ENCODE data around the gene B4GALNT2.
"Not testable (repeated sequence)": the region's sequence is repeated elsewhere in the genome, so short reads cannot be mapped to it uniquely, and the experiment has no call there.

B4GALNT2 gene

GRCh38 chr17:49125449-49125848 is 7.1 kb upstream of the B4GALNT2 start:
- H3K9ac ChIP-seq (ENCODE audit: low read length) = no peak overlapping the region
- peaks cover 26% of the 10 kb centered on the region for H3K27me3 ChIP-seq (ENCODE audit: control insufficient read depth, insufficient read depth, low read length)
- no peaks in the 10 kb centered on the region for H3K9me3 ChIP-seq (ENCODE audit: control insufficient read depth, low read length)
- H3K4me1 ChIP-seq (ENCODE audit: control insufficient read depth, insufficient read depth, low read length) = no peaks in the 10 kb centered on the region
- H3K36me3 ChIP-seq (ENCODE audit: control insufficient read depth, insufficient read depth, low read length) = no peaks in the 10 kb centered on the region
- H3K4me3 ChIP-seq (ENCODE audit: low read length) = no peak overlapping the region

DNA sequence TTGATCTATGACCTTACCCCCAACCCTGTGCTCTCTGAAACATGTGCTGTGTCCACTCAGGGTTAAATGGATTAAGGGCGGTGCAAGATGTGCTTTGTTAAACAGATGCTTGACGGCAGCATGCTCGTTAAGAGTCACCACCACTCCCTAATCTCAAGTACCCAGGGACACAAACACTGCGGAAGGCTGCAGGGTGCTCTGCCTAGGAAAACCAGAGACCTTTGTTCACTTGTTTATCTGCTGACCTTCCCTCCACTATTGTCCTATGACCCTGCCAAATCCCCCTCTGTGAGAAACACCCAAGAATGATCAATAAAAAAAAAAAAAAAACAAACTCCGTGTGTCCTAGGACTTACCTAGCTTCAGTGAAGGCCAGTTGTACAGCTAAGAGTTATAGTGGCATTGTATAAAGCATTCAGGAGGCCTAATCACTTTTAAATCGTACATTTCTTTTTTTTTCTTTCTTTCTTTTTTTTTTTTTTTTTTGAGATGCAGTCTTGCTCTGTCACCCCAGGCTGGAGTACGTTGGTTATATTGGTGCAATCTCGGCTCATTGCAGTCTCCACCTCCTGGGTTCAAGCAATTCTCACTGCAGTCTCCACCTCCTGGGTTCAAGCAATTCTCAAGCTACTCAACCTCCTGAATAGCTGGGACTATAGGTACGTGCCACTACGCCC is 6.2 kb upstream of the B4GALNT2 start:
- not testable (repeated sequence) for H3K36me3 ChIP-seq (ENCODE audit: control insufficient read depth, insufficient read depth, low read length); H3K9ac ChIP-seq (ENCODE audit: low read length); H3K9me3 ChIP-seq (ENCODE audit: control insufficient read depth, low read length); H3K4me3 ChIP-seq (ENCODE audit: low read length); H3K4me1 ChIP-seq (ENCODE audit: control insufficient read depth, insufficient read depth, low read length)
- H3K27me3 ChIP-seq (ENCODE audit: control insufficient read depth, insufficient read depth, low read length) = peaks cover 31% of the 10 kb centered on the region

DNA sequence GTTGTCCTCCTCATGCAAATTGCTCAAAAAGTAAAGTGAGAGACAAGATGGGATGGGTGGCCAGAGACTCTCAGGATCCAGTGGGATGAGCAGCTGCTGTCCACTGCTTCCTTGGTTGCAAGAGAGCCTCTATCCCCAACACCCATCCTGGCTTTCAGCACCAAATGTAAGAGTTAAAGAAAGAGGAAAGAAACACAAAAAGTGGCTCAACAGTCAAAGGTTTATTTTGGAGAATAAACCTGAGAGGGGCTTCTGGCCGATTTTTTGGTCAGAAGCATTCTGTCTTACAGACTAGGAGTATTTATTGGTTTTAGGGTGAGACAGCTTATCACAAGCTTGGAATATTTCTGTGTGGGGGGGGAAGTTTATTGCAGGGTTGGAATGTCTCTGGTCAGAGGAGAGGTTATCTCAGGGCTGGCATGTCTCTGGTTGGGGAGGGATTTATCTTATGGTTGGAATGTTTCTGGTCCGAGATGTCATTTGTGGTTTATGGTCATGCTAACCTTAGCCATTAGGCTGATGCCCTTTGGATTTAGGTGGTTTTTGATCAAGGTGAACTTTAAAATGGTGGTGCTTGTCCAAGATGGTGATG is 3.1 kb upstream of the B4GALNT2 start:
- peaks cover 51% of the 10 kb centered on the region for H3K27me3 ChIP-seq (ENCODE audit: control insufficient read depth, insufficient read depth, low read length)
- not testable (repeated sequence) for H3K36me3 ChIP-seq (ENCODE audit: control insufficient read depth, insufficient read depth, low read length); H3K4me3 ChIP-seq (ENCODE audit: low read length); H3K9ac ChIP-seq (ENCODE audit: low read length); H3K9me3 ChIP-seq (ENCODE audit: control insufficient read depth, low read length); H3K4me1 ChIP-seq (ENCODE audit: control insufficient read depth, insufficient read depth, low read length)

DNA sequence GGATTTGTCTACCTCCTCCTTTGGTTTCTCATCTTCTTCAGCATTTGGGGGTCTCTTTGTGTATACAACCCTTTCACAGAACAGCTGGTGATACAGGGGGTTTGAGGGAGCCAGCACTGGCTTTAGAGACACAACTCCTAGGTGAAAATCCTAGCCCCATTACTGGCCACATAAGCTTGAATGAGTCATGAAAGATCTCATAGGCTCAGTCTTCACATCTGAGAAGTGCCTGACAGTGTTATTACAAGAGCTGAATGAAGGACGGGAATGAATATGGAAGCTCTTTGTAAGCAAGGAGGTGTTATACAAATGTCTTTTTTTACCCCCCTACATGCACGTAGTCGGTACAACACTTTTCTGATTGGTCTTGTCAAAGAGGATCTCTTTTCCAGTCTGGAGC is 1.7 kb upstream of the B4GALNT2 start:
- Histone ChIP-seq H3K27me3 (ENCODE audit: control insufficient read depth, insufficient read depth, low read length) (peaks cover 55% of the 10 kb centered on the region), H3K36me3 (ENCODE audit: control insufficient read depth, insufficient read depth, low read length) (no peaks in the 10 kb centered on the region), H3K4me3 (ENCODE audit: low read length) (no peak overlapping the region), H3K9ac (ENCODE audit: low read length) (no peak overlapping the region), H3K4me1 (ENCODE audit: control insufficient read depth, insufficient read depth, low read length) (peaks cover 4% of the 10 kb centered on the region), H3K9me3 (ENCODE audit: control insufficient read depth, low read length) (no peaks in the 10 kb centered on the region)

DNA sequence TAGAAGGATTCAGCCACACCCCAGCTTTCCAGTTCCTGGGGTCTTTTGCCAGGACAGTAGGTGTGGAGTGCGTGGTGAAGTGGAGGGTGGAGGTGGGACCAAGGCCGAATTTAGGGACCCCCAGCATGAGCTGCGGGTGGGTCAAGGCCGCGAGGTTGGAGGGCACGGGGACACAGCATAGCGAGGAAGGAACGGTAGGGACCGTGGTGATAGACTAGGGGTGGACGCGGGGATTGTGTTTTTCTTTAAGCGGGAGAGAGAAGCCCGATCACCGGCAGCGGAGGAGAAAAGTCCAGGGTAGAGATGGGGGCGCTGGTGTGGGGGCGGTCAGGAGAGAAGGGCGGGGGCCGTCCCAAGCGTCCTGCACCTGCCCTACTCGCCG is 261 bp upstream of the B4GALNT2 start:
- Histone ChIP-seq H3K4me3 (ENCODE audit: low read length) (no peak overlapping the region), H3K36me3 (ENCODE audit: control insufficient read depth, insufficient read depth, low read length) (no peaks in the 10 kb centered on the region), H3K9me3 (ENCODE audit: control insufficient read depth, low read length) (no peaks in the 10 kb centered on the region), H3K27me3 (ENCODE audit: control insufficient read depth, insufficient read depth, low read length) (peaks cover 55% of the 10 kb centered on the region), H3K4me1 (ENCODE audit: control insufficient read depth, insufficient read depth, low read length) (peaks cover 4% of the 10 kb centered on the region), H3K9ac (ENCODE audit: low read length) (no peak overlapping the region)

GRCh38 chr17:49136335-49136734 is 3.8 kb downstream of the B4GALNT2 start:
- Histone ChIP-seq H3K9me3 (ENCODE audit: control insufficient read depth, low read length) (no peaks in the 10 kb centered on the region), H3K9ac (ENCODE audit: low read length) (no peak overlapping the region), H3K27me3 (ENCODE audit: control insufficient read depth, insufficient read depth, low read length) (peaks cover 42% of the 10 kb centered on the region), H3K36me3 (ENCODE audit: control insufficient read depth, insufficient read depth, low read length) (no peaks in the 10 kb centered on the region), H3K4me1 (ENCODE audit: control insufficient read depth, insufficient read depth, low read length) (peaks cover 4% of the 10 kb centered on the region), H3K4me3 (ENCODE audit: low read length) (no peak overlapping the region)

DNA sequence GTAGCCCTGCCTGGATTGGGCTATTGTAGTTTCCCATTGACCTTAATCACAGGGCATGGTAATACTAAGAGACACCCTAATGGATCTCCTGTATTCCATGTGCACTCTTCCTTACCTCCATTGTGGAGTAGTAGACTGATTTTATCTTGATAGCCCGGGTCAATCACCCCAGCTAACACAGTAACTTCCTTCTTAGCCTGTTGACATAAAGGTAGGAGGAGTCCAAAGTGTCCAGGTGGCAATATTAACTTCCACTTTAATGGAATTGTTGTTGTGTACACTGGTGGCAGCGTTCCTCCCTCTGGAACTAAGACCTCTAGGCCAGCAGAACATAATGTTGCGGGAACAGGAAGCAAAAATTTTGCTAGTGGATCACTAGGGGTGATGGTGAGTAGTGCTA is 13.1 kb downstream of the B4GALNT2 start:
- H3K4me3 ChIP-seq (ENCODE audit: low read length); H3K9me3 ChIP-seq (ENCODE audit: control insufficient read depth, low read length); H3K9ac ChIP-seq (ENCODE audit: low read length); H3K36me3 ChIP-seq (ENCODE audit: control insufficient read depth, insufficient read depth, low read length); H3K4me1 ChIP-seq (ENCODE audit: control insufficient read depth, insufficient read depth, low read length): not testable (repeated sequence)
- peaks cover 21% of the 10 kb centered on the region for H3K27me3 ChIP-seq (ENCODE audit: control insufficient read depth, insufficient read depth, low read length)

- Histone ChIP-seq H3K4me1 (ENCODE audit: control insufficient read depth, insufficient read depth, low read length) (no peaks in the 10 kb centered on the region), H3K9me3 (ENCODE audit: control insufficient read depth, low read length) (no peaks in the 10 kb centered on the region), H3K9ac (ENCODE audit: low read length) (no peak overlapping the region), H3K4me3 (ENCODE audit: low read length) (no peak overlapping the region), H3K27me3 (ENCODE audit: control insufficient read depth, insufficient read depth, low read length) (peaks cover 14% of the 10 kb centered on the region), H3K36me3 (ENCODE audit: control insufficient read depth, insufficient read depth, low read length) (no peaks in the 10 kb centered on the region)
These were observed 14.2 kb downstream of the B4GALNT2 start for GRCh38 chr17:49146620-49147306.

DNA sequence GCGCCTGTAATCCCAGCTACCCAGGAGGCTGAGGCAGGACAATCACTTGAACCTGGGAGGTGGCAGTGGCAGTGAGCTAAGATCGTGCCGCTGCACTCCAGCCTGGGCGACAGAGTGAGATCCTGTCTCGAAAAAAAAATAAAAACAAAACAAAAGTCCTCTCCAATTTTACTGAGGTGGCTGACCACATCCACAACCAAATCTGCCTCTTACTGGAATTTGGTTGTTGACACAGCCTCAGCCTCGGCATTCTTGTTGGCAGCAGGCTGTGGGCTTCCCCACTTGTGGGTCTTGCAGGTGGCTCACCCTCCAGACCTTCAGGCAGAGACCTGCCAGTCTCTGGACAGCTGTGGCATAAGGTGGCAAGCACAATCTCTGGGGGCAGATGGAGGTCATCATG is 15.6 kb downstream of the B4GALNT2 start:
- peaks cover 7% of the 10 kb centered on the region for H3K27me3 ChIP-seq (ENCODE audit: control insufficient read depth, insufficient read depth, low read length)
- H3K36me3 ChIP-seq (ENCODE audit: control insufficient read depth, insufficient read depth, low read length) = no peaks in the 10 kb centered on the region
- no peak overlapping the region for H3K4me3 ChIP-seq (ENCODE audit: low read length)
- H3K9me3 ChIP-seq (ENCODE audit: control insufficient read depth, low read length) = no peaks in the 10 kb centered on the region
- H3K9ac ChIP-seq (ENCODE audit: low read length) = no peak overlapping the region
- H3K4me1 ChIP-seq (ENCODE audit: control insufficient read depth, insufficient read depth, low read length) = no peaks in the 10 kb centered on the region

DNA sequence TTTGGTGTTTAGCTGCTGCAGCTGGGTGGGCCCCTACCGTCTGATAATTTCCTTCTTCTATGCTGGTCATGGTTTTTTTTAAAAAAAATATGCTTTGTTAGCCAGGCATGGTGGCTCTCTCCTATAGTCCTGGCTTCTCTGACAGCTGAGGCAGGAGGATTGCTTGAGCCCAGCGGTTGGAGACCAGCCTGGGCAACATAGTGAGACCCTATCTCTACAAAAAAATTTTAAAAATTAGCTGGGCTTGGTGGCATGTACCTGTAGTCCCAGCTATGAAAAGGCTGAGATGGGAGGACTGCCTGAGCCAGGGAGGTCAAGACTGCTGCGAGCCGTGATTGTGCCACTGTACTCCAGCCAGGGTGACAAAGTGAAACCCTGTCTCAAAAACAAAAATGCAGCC is 19.4 kb downstream of the B4GALNT2 start:
- no peak overlapping the region for H3K4me3 ChIP-seq (ENCODE audit: low read length)
- no peaks in the 10 kb centered on the region for H3K9me3 ChIP-seq (ENCODE audit: control insufficient read depth, low read length)
- no peak overlapping the region for H3K9ac ChIP-seq (ENCODE audit: low read length)
- H3K36me3 ChIP-seq (ENCODE audit: control insufficient read depth, insufficient read depth, low read length) = no peaks in the 10 kb centered on the region
- H3K27me3 ChIP-seq (ENCODE audit: control insufficient read depth, insufficient read depth, low read length) = peaks cover 5% of the 10 kb centered on the region
- H3K4me1 ChIP-seq (ENCODE audit: control insufficient read depth, insufficient read depth, low read length) = no peaks in the 10 kb centered on the region

- Histone ChIP-seq H3K9me3 (ENCODE audit: control insufficient read depth, low read length) (no peaks in the 10 kb centered on the region), H3K36me3 (ENCODE audit: control insufficient read depth, insufficient read depth, low read length) (no peaks in the 10 kb centered on the region), H3K4me3 (ENCODE audit: low read length) (no peak overlapping the region), H3K27me3 (ENCODE audit: control insufficient read depth, insufficient read depth, low read length) (peaks cover 8% of the 10 kb centered on the region), H3K9ac (ENCODE audit: low read length) (no peak overlapping the region), H3K4me1 (ENCODE audit: control insufficient read depth, insufficient read depth, low read length) (no peaks in the 10 kb centered on the region)
These were observed 23.7 kb downstream of the B4GALNT2 start for GRCh38 chr17:49156256-49156655.

GRCh38 chr17:49157784-49158183 is 25.2 kb downstream of the B4GALNT2 start:
- Histone ChIP-seq H3K9ac (ENCODE audit: low read length) (no peak overlapping the region), H3K27me3 (ENCODE audit: control insufficient read depth, insufficient read depth, low read length) (peaks cover 8% of the 10 kb centered on the region), H3K4me3 (ENCODE audit: low read length) (no peak overlapping the region)

More at GRCh38 chr17:49157784-49158183, 25.2 kb downstream of the B4GALNT2 start:
- Histone ChIP-seq H3K36me3 (ENCODE audit: control insufficient read depth, insufficient read depth, low read length) (no peaks in the 10 kb centered on the region), H3K9me3 (ENCODE audit: control insufficient read depth, low read length) (no peaks in the 10 kb centered on the region), H3K4me1 (ENCODE audit: control insufficient read depth, insufficient read depth, low read length) (no peaks in the 10 kb centered on the region)
